Measurements from ENCODE around the gene FGF21. TPM values are rescaled to one million over a fixed set of nuclear protein-coding genes. Genes with fewer than 3 reads are reported as not detected.
"Not testable (repeated sequence)": the region's sequence is repeated elsewhere in the genome, so short reads cannot be mapped to it uniquely, and the experiment has no call there.

The FGF21 gene
- total and polyA plus RNA-seq, 4 experiments from 2014 or later = not detected

GRCh38 chr19:48777720-48778119 lies 22.4 kb downstream of the FGF21 start:
- DNase-seq = no peak
- Histone ChIP-seq H3K27me3 (ENCODE audit: insufficient read depth, low read length) (no peaks in the 10 kb centered on the region), H3K9me3 (ENCODE audit: control insufficient read depth in 1 of 2, low read length in 2 of 2) (no peaks in the 10 kb centered on the region), H3K4me1 (ENCODE audit: insufficient read depth, low read length) (no peaks in the 10 kb centered on the region), H3K36me3 (ENCODE audit: insufficient read depth, low read length) (no peaks in the 10 kb centered on the region), H3K27ac (ENCODE audit: low read depth, low read length) (no peak overlapping the region), H3K4me3 (ENCODE audit: low read length in 2 of 2) (no peak overlapping the region)
- CTCF ChIA-PET (ENCODE audit: partially characterized antibody) = no interaction called here
- Mint-ChIP-seq H3K4me1 (peaks cover 0 to 4% (median 3%) of the 10 kb centered on the region in 4 donors), H3K4me3 (no peak overlapping the region), H3K36me3 (no peaks in the 10 kb centered on the region), H3K9me3 (no peaks in the 10 kb centered on the region), H3K27ac (no peak overlapping the region), H3K27me3 (peaks cover 3 to 5% of the 10 kb centered on the region in 2 donors)
- POLR2A ChIA-PET (ENCODE audit: partially characterized antibody) = no interaction called here
- intact Hi-C loops (cut with micrococcal nuclease) = no loop called here

GRCh38 chr19:48779636-48780035 lies 24.3 kb downstream of the FGF21 start:
- intact Hi-C loops (cut with micrococcal nuclease) = no loop called here
- no peak overlapping the region for H3K4me3 ChIP-seq (ENCODE audit: low read length in 2 of 2)
- Mint-ChIP-seq H3K27me3 (peaks cover 5 to 7% of the 10 kb centered on the region in 2 donors), H3K9me3 (no peaks in the 10 kb centered on the region), H3K4me1 (peaks cover 0 to 4% (median 3%) of the 10 kb centered on the region in 4 donors), H3K27ac (no peak overlapping the region), H3K4me3 (no peak overlapping the region), H3K36me3 (no peaks in the 10 kb centered on the region)
- ChIA-PET POLR2A (ENCODE audit: partially characterized antibody) (no interaction called here), CTCF (ENCODE audit: partially characterized antibody) (interaction anchor here (0.7 kb wide), 1 partner anchor 662 kb away, joined by 3 read pairs; no protein-coding TSS in a partner anchor)
- no peaks in the 10 kb centered on the region for H3K4me1 ChIP-seq (ENCODE audit: insufficient read depth, low read length)
- no peak for DNase-seq
- H3K9me3 ChIP-seq (ENCODE audit: control insufficient read depth in 1 of 2, low read length in 2 of 2) = no peaks in the 10 kb centered on the region
- no peaks in the 10 kb centered on the region for H3K36me3 ChIP-seq (ENCODE audit: insufficient read depth, low read length)
- H3K27ac ChIP-seq (ENCODE audit: low read depth, low read length) = no peak overlapping the region
- no peaks in the 10 kb centered on the region for H3K27me3 ChIP-seq (ENCODE audit: insufficient read depth, low read length)

GRCh38 chr19:48780631-48781391 lies 25.5 kb downstream of the FGF21 start:
- Histone ChIP-seq H3K4me3 (ENCODE audit: low read length in 2 of 2) (no peak overlapping the region), H3K27ac (ENCODE audit: low read depth, low read length) (no peak overlapping the region), H3K27me3 (ENCODE audit: insufficient read depth, low read length) (no peaks in the 10 kb centered on the region), H3K4me1 (ENCODE audit: insufficient read depth, low read length) (no peaks in the 10 kb centered on the region), H3K36me3 (ENCODE audit: insufficient read depth, low read length) (no peaks in the 10 kb centered on the region), H3K9me3 (ENCODE audit: control insufficient read depth in 1 of 2, low read length in 2 of 2) (no peaks in the 10 kb centered on the region)
- intact Hi-C loops (cut with micrococcal nuclease) = no loop called here
- Mint-ChIP-seq H3K36me3 (no peaks in the 10 kb centered on the region), H3K9me3 (no peaks in the 10 kb centered on the region), H3K4me3 (no peak overlapping the region), H3K4me1 (peaks cover 0 to 4% (median 3%) of the 10 kb centered on the region in 4 donors), H3K27me3 (peaks cover 7 to 13% of the 10 kb centered on the region in 2 donors), H3K27ac (peak overlapping the region in 1 of 7 donors; percentile 51)
- CTCF ChIA-PET (ENCODE audit: partially characterized antibody) = no interaction called here
- no peak for DNase-seq
- POLR2A ChIA-PET (ENCODE audit: partially characterized antibody) = interaction anchor here (1.5 kb wide), 1 partner anchor 15 kb away, joined by 3 read pairs; no protein-coding TSS in a partner anchor

GRCh38 chr19:48784527-48784926 lies 29.2 kb downstream of the FGF21 start:
- POLR2A ChIA-PET (ENCODE audit: partially characterized antibody) = no interaction called here
- no peaks in the 10 kb centered on the region for H3K9me3 Mint-ChIP-seq
- intact Hi-C loops (cut with micrococcal nuclease) = no loop called here
- Histone ChIP-seq H3K36me3 (ENCODE audit: insufficient read depth, low read length) (no peaks in the 10 kb centered on the region), H3K27me3 (ENCODE audit: insufficient read depth, low read length) (no peaks in the 10 kb centered on the region), H3K9me3 (ENCODE audit: control insufficient read depth in 1 of 2, low read length in 2 of 2) (no peaks in the 10 kb centered on the region), H3K4me1 (ENCODE audit: insufficient read depth, low read length) (no peaks in the 10 kb centered on the region), H3K27ac (ENCODE audit: low read depth, low read length) (no peak overlapping the region), H3K4me3 (ENCODE audit: low read length in 2 of 2) (no peak overlapping the region)
- H3K27me3 Mint-ChIP-seq = peaks cover 10 to 14% of the 10 kb centered on the region in 2 donors
- H3K27ac Mint-ChIP-seq = no peak overlapping the region
- no peaks in the 10 kb centered on the region for H3K36me3 Mint-ChIP-seq
- CTCF ChIA-PET (ENCODE audit: partially characterized antibody) = interaction anchor here (0.6 to 3.4 kb wide), 4 partner anchors 10 to 188 kb away, joined by 3 to 17 read pairs (median 6); no protein-coding TSS in a partner anchor
- peak overlapping the region in 1 of 8 donors; percentile 17 for H3K4me3 Mint-ChIP-seq
- DNase-seq = no peak
- H3K4me1 Mint-ChIP-seq = peaks cover 0 to 5% (median 4%) of the 10 kb centered on the region in 4 donors

- H3K27me3 Mint-ChIP-seq = peaks cover 10 to 14% of the 10 kb centered on the region in 2 donors
- H3K27me3 ChIP-seq (ENCODE audit: insufficient read depth, low read length); H3K36me3 ChIP-seq (ENCODE audit: insufficient read depth, low read length); intact Hi-C loops (cut with micrococcal nuclease); H3K4me1 Mint-ChIP-seq; H3K4me3 Mint-ChIP-seq; H3K4me1 ChIP-seq (ENCODE audit: insufficient read depth, low read length); H3K9me3 Mint-ChIP-seq; DNase-seq; H3K4me3 ChIP-seq (ENCODE audit: low read length in 2 of 2); H3K27ac ChIP-seq (ENCODE audit: low read depth, low read length); POLR2A ChIA-PET (ENCODE audit: partially characterized antibody); H3K9me3 ChIP-seq (ENCODE audit: control insufficient read depth in 1 of 2, low read length in 2 of 2); H3K36me3 Mint-ChIP-seq; H3K27ac Mint-ChIP-seq: not testable (repeated sequence)
- CTCF ChIA-PET (ENCODE audit: partially characterized antibody) = interaction anchor here (0.8 to 6.3 kb wide), 6 partner anchors 9 to 207 kb away, joined by 3 to 140 read pairs (median 15); partner anchors contain the start of genes GYS1, HSD17B14 and RUVBL2
These were observed 31.1 kb downstream of the FGF21 start for GRCh38 chr19:48786422-48786821.

- H3K4me1 ChIP-seq (ENCODE audit: insufficient read depth, low read length); H3K27ac Mint-ChIP-seq; intact Hi-C loops (cut with micrococcal nuclease); H3K27ac ChIP-seq (ENCODE audit: low read depth, low read length); H3K27me3 ChIP-seq (ENCODE audit: insufficient read depth, low read length); H3K4me1 Mint-ChIP-seq; H3K4me3 ChIP-seq (ENCODE audit: low read length in 2 of 2); DNase-seq; H3K36me3 Mint-ChIP-seq; H3K4me3 Mint-ChIP-seq; H3K36me3 ChIP-seq (ENCODE audit: insufficient read depth, low read length); H3K9me3 Mint-ChIP-seq; H3K9me3 ChIP-seq (ENCODE audit: control insufficient read depth in 1 of 2, low read length in 2 of 2): not testable (repeated sequence)
- H3K27me3 Mint-ChIP-seq = peaks cover 7 to 13% of the 10 kb centered on the region in 2 donors
- POLR2A ChIA-PET (ENCODE audit: partially characterized antibody) = interaction anchor here (1.3 kb wide), 2 partner anchors 49 to 55 kb away, joined by 4 to 6 read pairs; partner anchors contain the start of gene HSD17B14
- CTCF ChIA-PET (ENCODE audit: partially characterized antibody) = interaction anchor here (0.6 to 6.3 kb wide), 22 partner anchors 8 to 1690 kb away, joined by 3 to 140 read pairs (median 5); partner anchors contain the start of genes BCAT2, CA11, GYS1 and HSD17B14
These were observed 32.0 kb downstream of the FGF21 start for GRCh38 chr19:48787331-48787730.

- H3K9me3 ChIP-seq (ENCODE audit: control insufficient read depth in 1 of 2, low read length in 2 of 2) = no peaks in the 10 kb centered on the region
- POLR2A ChIA-PET (ENCODE audit: partially characterized antibody) = no interaction called here
- H3K27me3 ChIP-seq (ENCODE audit: insufficient read depth, low read length) = no peaks in the 10 kb centered on the region
- no peak overlapping the region for H3K4me3 ChIP-seq (ENCODE audit: low read length in 2 of 2)
- intact Hi-C loops (cut with micrococcal nuclease) = no loop called here
- peaks cover 4 to 16% (median 6%) of the 10 kb centered on the region in 4 donors for H3K4me1 Mint-ChIP-seq
- CTCF ChIA-PET (ENCODE audit: partially characterized antibody) = interaction anchor here (0.6 to 7.2 kb wide), 7 partner anchors 32 to 1118 kb away, joined by 3 to 90 read pairs (median 14); partner anchors contain the start of gene HSD17B14
- H3K27me3 Mint-ChIP-seq = no peaks in the 10 kb centered on the region
- no peak overlapping the region for H3K27ac ChIP-seq (ENCODE audit: low read depth, low read length)
- peaks cover 5% of the 10 kb centered on the region for H3K4me1 ChIP-seq (ENCODE audit: insufficient read depth, low read length)
- H3K4me3 Mint-ChIP-seq = peak overlapping the region in 1 of 8 donors; percentile 21
- H3K36me3 Mint-ChIP-seq = no peaks in the 10 kb centered on the region
- H3K9me3 Mint-ChIP-seq = no peaks in the 10 kb centered on the region
- no peak overlapping the region for H3K27ac Mint-ChIP-seq
- no peaks in the 10 kb centered on the region for H3K36me3 ChIP-seq (ENCODE audit: insufficient read depth, low read length)
- DNase-seq = no peak
These were observed 37.9 kb downstream of the FGF21 start for GRCh38 chr19:48793271-48793670.
